HepG2 (cell line): ENCODE results near the gene DUSP2. TPM values are rescaled to one million over a fixed set of nuclear protein-coding genes. Genes with fewer than 3 reads are reported as not detected.

Experiments
- ATAD3A ChIP-seq: sonication (generic); formaldehyde crosslinking; IDR thresholded peaks from 2 replicates; pipeline ENCODE4 v1.4.0; 2020; ENCODE audit warnings: missing genetic modification reagents
- BCL6 ChIP-seq: IDR thresholded peaks from 2 replicates; pipeline ENCODE4 v1.6.1; 2016; ENCODE audit warnings: missing genetic modification reagents, missing compliant biosample characterization
- HNF4A ChIP-seq: sonication (generic); formaldehyde crosslinking; IDR thresholded peaks from 2 replicates; pipeline ENCODE4 v1.4.0; 2020; ENCODE audit warnings: missing genetic modification reagents
- HNRNPK ChIP-seq: fragments of 200-400 bp; formaldehyde crosslinking; IDR thresholded peaks from 2 replicates; pipeline ENCODE4 v1.6.1; 2018; ENCODE audit warnings: low read length, low read depth, moderate library complexity, mild to moderate bottlenecking; ENCODE audit not compliant: poor library complexity, severe bottlenecking
- MEIS2 ChIP-seq: sonication (generic); formaldehyde crosslinking; IDR thresholded peaks from 2 replicates; pipeline ENCODE4 v1.9.0; 2021; ENCODE audit warnings: mild to moderate bottlenecking, missing genetic modification reagents
- MXI1 ChIP-seq: IDR thresholded peaks from 3 replicates; pipeline ENCODE4 v1.6.1; 2012; ENCODE audit warnings: low read depth, low read length, inconsistent platforms, borderline replicate concordance
- NCOA2 ChIP-seq: sonication (generic); formaldehyde crosslinking; IDR thresholded peaks from 2 replicates; pipeline ENCODE4 v1.8.0; 2022; ENCODE audit warnings: inconsistent platforms
- NFE2 ChIP-seq: sonication (generic); formaldehyde crosslinking; IDR thresholded peaks from 2 replicates; pipeline ENCODE4 v1.4.0; 2020; ENCODE audit warnings: missing genetic modification reagents
- NR2F2 ChIP-seq: IDR thresholded peaks from 2 replicates; pipeline ENCODE4 v1.6.1; 2012; ENCODE audit warnings: low read depth, inconsistent platforms, borderline replicate concordance
- PAWR ChIP-seq: sonication (generic); formaldehyde crosslinking; IDR thresholded peaks from 2 replicates; pipeline ENCODE4 v1.4.0; 2020; ENCODE audit warnings: missing genetic modification reagents, mild to moderate bottlenecking, borderline replicate concordance
- PAX8 ChIP-seq: sonication (generic); formaldehyde crosslinking; IDR thresholded peaks from 2 replicates; pipeline ENCODE4 v1.8.0; 2022; ENCODE audit warnings: mild to moderate bottlenecking, missing genetic modification reagents, borderline replicate concordance
- PTBP1 ChIP-seq: fragments of 200-400 bp; formaldehyde crosslinking; IDR thresholded peaks from 2 replicates; pipeline ENCODE4 v1.6.1; 2018; ENCODE audit warnings: low read length, low read depth; ENCODE audit not compliant: poor library complexity, severe bottlenecking
- RAD21 ChIP-seq: fragments of 450-650 bp; formaldehyde crosslinking; IDR thresholded peaks from 2 replicates; pipeline ENCODE4 v1.5.0; 2020; ENCODE audit warnings: mild to moderate bottlenecking
- RFX5 ChIP-seq: IDR thresholded peaks from 2 replicates; pipeline ENCODE4 v1.6.1; 2011; ENCODE audit warnings: low read depth, low read length, improper control_type of control experiment
- RNF2 ChIP-seq: fragments of 450-650 bp; conservative IDR thresholded peaks from 2 replicates; pipeline ENCODE4 v1.6.1; 2016; ENCODE audit warnings: low read depth
- TCF12 ChIP-seq, 2 experiments: fragments of 450-650 bp in 1 of 2; sonication (generic) in 1 of 2; formaldehyde crosslinking in 1 of 2; IDR thresholded peaks; 2 replicates each; pipeline versions ENCODE4 v1.6.1 to v1.8.0; 2017 to 2022; ENCODE audit warnings: antibody characterized with exemption in 1 of 2, mild to moderate bottlenecking in 1 of 2, missing genetic modification reagents in 1 of 2, moderate library complexity in 1 of 2
- TGIF2 ChIP-seq: IDR thresholded peaks from 2 replicates; pipeline ENCODE4 v1.6.1; 2016; ENCODE audit warnings: control low read depth, missing compliant biosample characterization
- ZNF446 ChIP-seq: sonication (generic); formaldehyde crosslinking; IDR thresholded peaks from 2 replicates; pipeline ENCODE4 v1.5.0; 2020; ENCODE audit warnings: mild to moderate bottlenecking, missing genetic modification reagents
- ZNF761 ChIP-seq: sonication (generic); formaldehyde crosslinking; conservative IDR thresholded peaks from 2 replicates; pipeline ENCODE4 v1.4.0; 2020; ENCODE audit warnings: mild to moderate bottlenecking, missing genetic modification reagents
- ZNF891 ChIP-seq: sonication (generic); formaldehyde crosslinking; IDR thresholded peaks from 2 replicates; pipeline ENCODE4 v1.5.0; 2020; ENCODE audit warnings: mild to moderate bottlenecking, missing genetic modification reagents
- ZSCAN29 ChIP-seq: sonication (generic); formaldehyde crosslinking; conservative IDR thresholded peaks from 2 replicates; pipeline ENCODE4 v1.4.0; 2020; ENCODE audit warnings: mild to moderate bottlenecking, missing genetic modification reagents
- polyA plus RNA-seq, 8 experiments: library from polyadenylated mRNA; depleted of rRNA in 3 of 8; stranded (reverse) in 7 of 8; unstranded in 1 of 8; fragments of >200 nt; fragmentation: Illumina TruSeq in 4 of 8; extraction: Trizol in 4 of 8; gene quantifications; 2 replicates each; pipeline versions ENCODE4 v1.2.1 to v1.2.3, GENCODE V29; 2011 to 2016; ENCODE audit warnings: low read depth in 4 of 8, missing spikeins in 1 of 8, mixed read lengths in 1 of 8; ENCODE audit not compliant: insufficient read depth in 1 of 8
- total RNA-seq, 5 experiments: library from RNA; depleted of rRNA; stranded (reverse); fragments of >200 nt; fragmentation: Illumina TruSeq; extraction: Trizol; gene quantifications; 2 replicates each; pipeline ENCODE4 v1.2.3, GENCODE V29; 2016; ENCODE audit warnings: low read depth in 1 of 5
- TF ChIP-seq, protein P1 (sequence below): sonication (generic); formaldehyde crosslinking; IDR thresholded peaks from 2 replicates; pipeline ENCODE4 v1.4.0; 2020; ENCODE audit warnings: missing genetic modification reagents
- TF ChIP-seq, protein P2 (sequence below): sonication (generic); formaldehyde crosslinking; IDR thresholded peaks from 2 replicates; pipeline ENCODE4 v1.5.0; 2020; ENCODE audit warnings: missing genetic modification reagents, mild to moderate bottlenecking, borderline replicate concordance
- TF ChIP-seq, protein P3 (sequence below), 2 experiments: sonication (generic) in 1 of 2; formaldehyde crosslinking in 1 of 2; IDR thresholded peaks; 2 replicates each; pipeline versions ENCODE4 v1.4.0 to v1.6.1; 2018 to 2020; ENCODE audit warnings: missing genetic modification reagents in 2 of 2, borderline replicate concordance in 1 of 2, low read depth in 1 of 2, mild to moderate bottlenecking in 1 of 2, missing biosample characterization in 1 of 2
- TF ChIP-seq, protein P4 (sequence below): sonication (generic); formaldehyde crosslinking; IDR thresholded peaks from 2 replicates; pipeline ENCODE4 v1.5.0; 2020; ENCODE audit warnings: mild to moderate bottlenecking, missing genetic modification reagents

The DUSP2 gene
- total and polyA plus RNA-seq, 2 of the 13 experiments (the other 11 are each of a cell fraction or from before 2014, with no cell fraction given), result not detected

DNA sequence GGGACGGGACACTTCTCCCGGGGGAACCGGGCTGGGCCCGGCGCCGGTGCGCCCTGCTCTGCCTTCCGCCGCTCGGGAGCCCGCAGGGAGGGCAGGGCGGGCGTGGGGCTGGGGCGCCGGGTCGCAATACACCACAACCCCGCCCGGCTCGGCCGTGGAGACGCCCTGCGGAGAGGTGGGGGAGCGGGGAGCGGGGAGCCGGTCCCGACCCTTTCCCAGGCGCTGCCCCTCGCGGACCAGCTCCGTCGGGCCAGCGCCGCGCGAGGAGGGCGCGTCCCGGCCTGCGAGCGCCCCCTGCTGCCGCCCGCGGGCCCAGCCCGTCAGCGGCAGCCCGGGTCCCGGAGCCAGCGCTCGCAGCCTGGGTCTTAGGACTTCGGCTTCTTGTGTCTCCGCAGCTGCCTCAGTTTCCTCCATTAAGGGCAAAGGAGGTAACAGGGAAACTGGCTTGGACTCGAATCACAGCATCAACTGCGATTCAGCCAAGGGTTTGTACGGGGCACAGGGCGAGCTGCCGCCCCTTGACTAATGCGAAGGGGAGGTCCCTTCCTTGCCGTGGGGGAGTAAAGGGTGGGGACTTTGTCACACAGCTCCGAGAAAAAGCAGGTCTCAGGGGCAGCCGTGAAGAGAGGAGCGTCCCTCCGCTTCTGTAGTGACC lies 28.2 kb downstream of the DUSP2 start (continued):
- TF ChIP-seq, protein P1, sequence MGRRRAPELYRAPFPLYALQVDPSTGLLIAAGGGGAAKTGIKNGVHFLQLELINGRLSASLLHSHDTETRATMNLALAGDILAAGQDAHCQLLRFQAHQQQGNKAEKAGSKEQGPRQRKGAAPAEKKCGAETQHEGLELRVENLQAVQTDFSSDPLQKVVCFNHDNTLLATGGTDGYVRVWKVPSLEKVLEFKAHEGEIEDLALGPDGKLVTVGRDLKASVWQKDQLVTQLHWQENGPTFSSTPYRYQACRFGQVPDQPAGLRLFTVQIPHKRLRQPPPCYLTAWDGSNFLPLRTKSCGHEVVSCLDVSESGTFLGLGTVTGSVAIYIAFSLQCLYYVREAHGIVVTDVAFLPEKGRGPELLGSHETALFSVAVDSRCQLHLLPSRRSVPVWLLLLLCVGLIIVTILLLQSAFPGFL (CRISPR knock-in tag), result no peak
- TF ChIP-seq PAWR (CRISPR knock-in tag) (no peak), MEIS2 (CRISPR knock-in tag) (peak; percentile 63; the same call in 1 of the 2 replicates), PTBP1 (no peak), RNF2 (0 out of 2 replicates have a peak, but pooled peaks have one; percentile 67), PAX8 (CRISPR knock-in tag) (0 out of 2 replicates have a peak, but pooled peaks have one; percentile 40), RFX5 (no peak), TCF12 (IDR thresholded peaks at IDR 0.05) (no peak), TCF12 (CRISPR knock-in tag; IDR thresholded peaks at IDR 0.05) (no peak), NR2F2 (no peak), ZNF446 (0 out of 2 replicates have a peak, but pooled peaks have one; percentile 68), HNRNPK (no peak), NCOA2 (CRISPR knock-in tag) (no peak), ZSCAN29 (CRISPR knock-in tag) (no peak), ZNF761 (0 out of 2 replicates have a peak, but pooled peaks have one; percentile 44), BCL6 (CRISPR knock-in tag) (no peak), ATAD3A (CRISPR knock-in tag) (no peak), RAD21 (CRISPR knock-in tag) (peak; percentile 100), HNF4A (no peak), MXI1 (peak; percentile 39; the same call in 1 of the 3 replicates), NFE2 (no peak), ZNF891 (no peak), TGIF2 (0 out of 2 replicates have a peak, but pooled peaks have one; percentile 31)
- TF ChIP-seq, protein P2, sequence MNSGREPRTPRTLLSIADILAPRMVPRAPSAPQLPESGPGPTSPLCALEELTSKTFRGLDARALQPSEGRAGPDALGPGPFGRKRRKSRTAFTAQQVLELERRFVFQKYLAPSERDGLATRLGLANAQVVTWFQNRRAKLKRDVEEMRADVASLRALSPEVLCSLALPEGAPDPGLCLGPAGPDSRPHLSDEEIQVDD (CRISPR knock-in tag), result no peak
- TF ChIP-seq, protein P3, sequence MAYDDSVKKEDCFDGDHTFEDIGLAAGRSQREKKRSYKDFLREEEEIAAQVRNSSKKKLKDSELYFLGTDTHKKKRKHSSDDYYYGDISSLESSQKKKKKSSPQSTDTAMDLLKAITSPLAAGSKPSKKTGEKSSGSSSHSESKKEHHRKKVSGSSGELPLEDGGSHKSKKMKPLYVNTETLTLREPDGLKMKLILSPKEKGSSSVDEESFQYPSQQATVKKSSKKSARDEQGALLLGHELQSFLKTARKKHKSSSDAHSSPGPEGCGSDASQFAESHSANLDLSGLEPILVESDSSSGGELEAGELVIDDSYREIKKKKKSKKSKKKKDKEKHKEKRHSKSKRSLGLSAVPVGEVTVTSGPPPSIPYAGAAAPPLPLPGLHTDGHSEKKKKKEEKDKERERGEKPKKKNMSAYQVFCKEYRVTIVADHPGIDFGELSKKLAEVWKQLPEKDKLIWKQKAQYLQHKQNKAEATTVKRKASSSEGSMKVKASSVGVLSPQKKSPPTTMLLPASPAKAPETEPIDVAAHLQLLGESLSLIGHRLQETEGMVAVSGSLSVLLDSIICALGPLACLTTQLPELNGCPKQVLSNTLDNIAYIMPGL (CRISPR knock-in tag; IDR thresholded peaks at IDR 0.05; ENCODE audit: borderline replicate concordance in 1 of 2, low read depth in 1 of 2), result 0 out of 4 replicates have a peak, but pooled peaks of 1 of the 2 experiments have one; percentile 16
- TF ChIP-seq, protein P4, sequence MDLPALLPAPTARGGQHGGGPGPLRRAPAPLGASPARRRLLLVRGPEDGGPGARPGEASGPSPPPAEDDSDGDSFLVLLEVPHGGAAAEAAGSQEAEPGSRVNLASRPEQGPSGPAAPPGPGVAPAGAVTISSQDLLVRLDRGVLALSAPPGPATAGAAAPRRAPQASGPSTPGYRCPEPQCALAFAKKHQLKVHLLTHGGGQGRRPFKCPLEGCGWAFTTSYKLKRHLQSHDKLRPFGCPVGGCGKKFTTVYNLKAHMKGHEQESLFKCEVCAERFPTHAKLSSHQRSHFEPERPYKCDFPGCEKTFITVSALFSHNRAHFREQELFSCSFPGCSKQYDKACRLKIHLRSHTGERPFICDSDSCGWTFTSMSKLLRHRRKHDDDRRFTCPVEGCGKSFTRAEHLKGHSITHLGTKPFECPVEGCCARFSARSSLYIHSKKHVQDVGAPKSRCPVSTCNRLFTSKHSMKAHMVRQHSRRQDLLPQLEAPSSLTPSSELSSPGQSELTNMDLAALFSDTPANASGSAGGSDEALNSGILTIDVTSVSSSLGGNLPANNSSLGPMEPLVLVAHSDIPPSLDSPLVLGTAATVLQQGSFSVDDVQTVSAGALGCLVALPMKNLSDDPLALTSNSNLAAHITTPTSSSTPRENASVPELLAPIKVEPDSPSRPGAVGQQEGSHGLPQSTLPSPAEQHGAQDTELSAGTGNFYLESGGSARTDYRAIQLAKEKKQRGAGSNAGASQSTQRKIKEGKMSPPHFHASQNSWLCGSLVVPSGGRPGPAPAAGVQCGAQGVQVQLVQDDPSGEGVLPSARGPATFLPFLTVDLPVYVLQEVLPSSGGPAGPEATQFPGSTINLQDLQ (CRISPR knock-in tag), result no peak
